Endothelial cell (in vitro differentiated cells): ENCODE measurements around the gene DCAF11. TPM values are rescaled to one million over a fixed set of nuclear protein-coding genes. Genes with fewer than 3 reads are reported as not detected.

ENCODE experiments used
- DNase-seq: peaks from one replicate; pipeline ENCODE4 v3.0.0; 2021; ENCODE audit warnings: low spot score
- H3K27ac Mint-ChIP-seq: one replicate; pipeline ENCODE4 v1.8.0; 2021; ENCODE audit warnings: mixed read lengths, inconsistent platforms; ENCODE audit not compliant: unreplicated experiment
- H3K27me3 Mint-ChIP-seq: one replicate; pipeline ENCODE4 v1.8.0; 2021; ENCODE audit warnings: mild to moderate bottlenecking, moderate library complexity, mixed read lengths, inconsistent platforms; ENCODE audit not compliant: unreplicated experiment
- H3K36me3 Mint-ChIP-seq: one replicate; pipeline ENCODE4 v1.8.0; 2021; ENCODE audit warnings: mild to moderate bottlenecking, low read depth, mixed read lengths, inconsistent platforms; ENCODE audit not compliant: unreplicated experiment
- H3K4me1 Mint-ChIP-seq: one replicate; pipeline ENCODE4 v1.8.0; 2021; ENCODE audit warnings: mild to moderate bottlenecking, mixed read lengths, inconsistent platforms; ENCODE audit not compliant: unreplicated experiment
- H3K4me3 Mint-ChIP-seq: one replicate; pipeline ENCODE4 v1.8.0; 2021; ENCODE audit warnings: mild to moderate bottlenecking, mixed read lengths, inconsistent platforms; ENCODE audit not compliant: unreplicated experiment
- H3K9me3 Mint-ChIP-seq: one replicate; pipeline ENCODE4 v1.8.0; 2021; ENCODE audit warnings: mixed read lengths, inconsistent platforms; ENCODE audit not compliant: unreplicated experiment
- CTCF ChIP-seq: fragments of 200-600 bp; sonication (generic); IDR thresholded peaks from one replicate; pipeline ENCODE4 v1.5.0; 2021; ENCODE audit warnings: antibody characterized with exemption; ENCODE audit not compliant: unreplicated experiment
- total RNA-seq: library from RNA; stranded (reverse); fragmentation: NEBNext Ultra II Directional; extraction: Animal tissue kit (Norgen Biotek cat#: 25700); gene quantifications from one replicate; pipeline ENCODE4 v1.2.1, GENCODE V29; 2021; ENCODE audit not compliant: unreplicated experiment

Gene DCAF11
- total RNA-seq, 1 donor from 2014 or later = 38.2 TPM

- H3K4me3 Mint-ChIP-seq = no peak overlapping the region
- H3K9me3 Mint-ChIP-seq = no peaks in the 10 kb centered on the region
- no peak for TF ChIP-seq CTCF
- no peak overlapping the region for H3K27ac Mint-ChIP-seq
- peaks cover 5% of the 10 kb centered on the region for H3K4me1 Mint-ChIP-seq
- H3K36me3 Mint-ChIP-seq = no peaks in the 10 kb centered on the region
- DNase-seq = no peak
- peaks cover 12% of the 10 kb centered on the region for H3K27me3 Mint-ChIP-seq
Measured at GRCh38 chr14:24079491-24080141, 35.0 kb upstream of the DCAF11 start.

GRCh38 chr14:24080142-24080530 is 34.4 kb upstream of the DCAF11 start:
- TF ChIP-seq CTCF = no peak
- peaks cover 15% of the 10 kb centered on the region for H3K27me3 Mint-ChIP-seq
- H3K4me1 Mint-ChIP-seq = peaks cover 5% of the 10 kb centered on the region
- DNase-seq = no peak
- no peak overlapping the region for H3K27ac Mint-ChIP-seq
- H3K4me3 Mint-ChIP-seq = no peak overlapping the region
- no peaks in the 10 kb centered on the region for H3K36me3 Mint-ChIP-seq
- no peaks in the 10 kb centered on the region for H3K9me3 Mint-ChIP-seq

GRCh38 chr14:24080888-24081738 is 33.5 kb upstream of the DCAF11 start:
- TF ChIP-seq CTCF = no peak
- H3K4me3 Mint-ChIP-seq = no peak overlapping the region
- H3K9me3 Mint-ChIP-seq = no peaks in the 10 kb centered on the region
- DNase-seq = peak; percentile 33
- H3K27ac Mint-ChIP-seq = no peak overlapping the region
- H3K27me3 Mint-ChIP-seq = peaks cover 15% of the 10 kb centered on the region
- no peaks in the 10 kb centered on the region for H3K36me3 Mint-ChIP-seq
- H3K4me1 Mint-ChIP-seq = peaks cover 5% of the 10 kb centered on the region

- H3K4me3 Mint-ChIP-seq = peak overlapping the region; percentile 78
- H3K27me3 Mint-ChIP-seq = peaks cover 15% of the 10 kb centered on the region
- DNase-seq = no peak
- H3K36me3 Mint-ChIP-seq = no peaks in the 10 kb centered on the region
- peak overlapping the region; percentile 61 for H3K27ac Mint-ChIP-seq
- H3K4me1 Mint-ChIP-seq = peaks cover 5% of the 10 kb centered on the region
- no peak for TF ChIP-seq CTCF
- H3K9me3 Mint-ChIP-seq = no peaks in the 10 kb centered on the region
Measured at GRCh38 chr14:24081739-24082211, 32.8 kb upstream of the DCAF11 start.
